Astrocyte (in vitro differentiated cells and primary cell): Measurements from ENCODE around the gene SAXO2. TPM values are rescaled to one million over a fixed set of nuclear protein-coding genes. Genes with fewer than 3 reads are reported as not detected.
"Not testable (repeated sequence)": the region's sequence is repeated elsewhere in the genome, so short reads cannot be mapped to it uniquely, and the experiment has no call there.

ENCODE experiments used
- DNase-seq: peaks from one replicate; pipeline ENCODE4 v3.0.0-alpha.2; 2010; ENCODE audit warnings: low read depth
- FAIRE-seq: peaks from 2 replicates; lab custom pipeline; 2011; peaks lifted over from hg19 to GRCh38; lab: Jason Lieb, UNC
- H2AFZ ChIP-seq: 2 replicates; pipeline ENCODE4 v1.6.0; 2012; ENCODE audit warnings: low read depth, low read length, inconsistent platforms
- H3K27ac ChIP-seq: 2 replicates; pipeline ENCODE4 v1.5.1; 2011; ENCODE audit warnings: low read depth, low read length, inconsistent platforms
- H3K27me3 ChIP-seq: 2 replicates; pipeline ENCODE4 v1.6.0; 2011; ENCODE audit warnings: low read length, inconsistent platforms; ENCODE audit not compliant: insufficient read depth
- H3K36me3 ChIP-seq: 2 replicates; pipeline ENCODE4 v1.5.1; 2011; ENCODE audit warnings: low read length, inconsistent platforms; ENCODE audit not compliant: insufficient read depth
- H3K4me1 ChIP-seq: 2 replicates; pipeline ENCODE4 v1.5.1; 2011; ENCODE audit warnings: low read length, inconsistent platforms; ENCODE audit not compliant: insufficient read depth
- H3K4me2 ChIP-seq: 2 replicates; pipeline ENCODE4 v1.6.0; 2012; ENCODE audit warnings: low read length, inconsistent platforms
- H3K4me3 ChIP-seq: 2 replicates; pipeline ENCODE4 v1.5.1; 2011; ENCODE audit warnings: low read depth, mild to moderate bottlenecking, low read length, inconsistent platforms; ENCODE audit not compliant: insufficient read depth
- H3K79me2 ChIP-seq: 2 replicates; pipeline ENCODE4 v1.6.0; 2012; ENCODE audit warnings: mild to moderate bottlenecking, low read length, inconsistent platforms; ENCODE audit not compliant: insufficient read depth
- H3K9ac ChIP-seq: 2 replicates; pipeline ENCODE4 v1.6.0; 2012; ENCODE audit warnings: mild to moderate bottlenecking, low read length, inconsistent platforms
- H3K9me3 ChIP-seq: 2 replicates; pipeline ENCODE4 v1.5.1; 2012; ENCODE audit warnings: low read depth, mild to moderate bottlenecking, low read length, inconsistent platforms; ENCODE audit not compliant: insufficient read depth
- H4K20me1 ChIP-seq: 2 replicates; pipeline ENCODE4 v1.6.0; 2012; ENCODE audit warnings: low read length, inconsistent platforms; ENCODE audit not compliant: insufficient read depth
- H3K27ac Mint-ChIP-seq: one replicate; pipeline ENCODE4 v1.8.0; 2021; ENCODE audit warnings: mild to moderate bottlenecking, mixed read lengths; ENCODE audit not compliant: unreplicated experiment
- H3K27me3 Mint-ChIP-seq: one replicate; pipeline ENCODE4 v1.8.0; 2021; ENCODE audit warnings: low read depth, mixed read lengths; ENCODE audit not compliant: unreplicated experiment
- H3K36me3 Mint-ChIP-seq: one replicate; pipeline ENCODE4 v1.8.0; 2021; ENCODE audit warnings: low read depth, mixed read lengths; ENCODE audit not compliant: unreplicated experiment
- H3K4me1 Mint-ChIP-seq: one replicate; pipeline ENCODE4 v1.8.0; 2021; ENCODE audit warnings: low read depth, mixed read lengths; ENCODE audit not compliant: unreplicated experiment
- H3K4me3 Mint-ChIP-seq: one replicate; pipeline ENCODE4 v1.8.0; 2021; ENCODE audit warnings: mild to moderate bottlenecking, moderate library complexity, mixed read lengths; ENCODE audit not compliant: unreplicated experiment
- H3K9me3 Mint-ChIP-seq: one replicate; pipeline ENCODE4 v1.8.0; 2021; ENCODE audit warnings: mild to moderate bottlenecking, mixed read lengths; ENCODE audit not compliant: unreplicated experiment
- total RNA-seq: library from RNA; stranded (reverse); gene quantifications from 2 replicates; pipeline ENCODE4 v1.2.1, GENCODE V29; 2021

The SAXO2 gene
- total RNA-seq, 1 donor from 2014 or later, result 1.2 TPM

GRCh38 chr15:82322488-82322887 is 59.9 kb downstream of the SAXO2 start:
- not testable (repeated sequence) for H3K4me3 Mint-ChIP-seq, H3K27me3 ChIP-seq, H3K9me3 ChIP-seq, H2AFZ ChIP-seq, FAIRE-seq, H3K79me2 ChIP-seq, H3K27me3 Mint-ChIP-seq, H3K9ac ChIP-seq, H3K27ac ChIP-seq, H3K4me1 ChIP-seq, H3K27ac Mint-ChIP-seq, H4K20me1 ChIP-seq, H3K9me3 Mint-ChIP-seq, DNase-seq, H3K4me1 Mint-ChIP-seq, H3K4me2 ChIP-seq, H3K36me3 Mint-ChIP-seq, H3K4me3 ChIP-seq, H3K36me3 ChIP-seq

- H3K4me1 Mint-ChIP-seq, H3K9me3 ChIP-seq, H3K27me3 Mint-ChIP-seq, H3K36me3 Mint-ChIP-seq, H3K36me3 ChIP-seq, H3K4me3 Mint-ChIP-seq, H3K27ac ChIP-seq, H4K20me1 ChIP-seq, H3K4me3 ChIP-seq, H3K27ac Mint-ChIP-seq, H3K79me2 ChIP-seq, H3K9me3 Mint-ChIP-seq, H3K4me1 ChIP-seq, DNase-seq, H3K27me3 ChIP-seq, H3K9ac ChIP-seq, H2AFZ ChIP-seq, FAIRE-seq, H3K4me2 ChIP-seq: not testable (repeated sequence)
Measured at GRCh38 chr15:82324831-82325230, 62.2 kb downstream of the SAXO2 start.

GRCh38 chr15:82325646-82326045 is 63.0 kb downstream of the SAXO2 start:
- not testable (repeated sequence) for H3K79me2 ChIP-seq, H3K9me3 ChIP-seq, H4K20me1 ChIP-seq, H3K4me1 ChIP-seq, H3K4me3 Mint-ChIP-seq, H3K36me3 Mint-ChIP-seq, H3K27me3 Mint-ChIP-seq, H3K27me3 ChIP-seq, H2AFZ ChIP-seq, H3K4me2 ChIP-seq, H3K27ac Mint-ChIP-seq, H3K4me1 Mint-ChIP-seq, H3K27ac ChIP-seq, DNase-seq, H3K36me3 ChIP-seq, H3K4me3 ChIP-seq, H3K9me3 Mint-ChIP-seq, H3K9ac ChIP-seq, FAIRE-seq

- H3K4me3 ChIP-seq, FAIRE-seq, H3K27me3 ChIP-seq, H4K20me1 ChIP-seq, H3K36me3 ChIP-seq, H3K27me3 Mint-ChIP-seq, H3K9me3 ChIP-seq, H3K79me2 ChIP-seq, H3K27ac ChIP-seq, H3K4me1 ChIP-seq, H3K27ac Mint-ChIP-seq, DNase-seq, H3K9ac ChIP-seq, H3K36me3 Mint-ChIP-seq, H3K4me2 ChIP-seq, H3K4me1 Mint-ChIP-seq, H3K4me3 Mint-ChIP-seq, H3K9me3 Mint-ChIP-seq, H2AFZ ChIP-seq: not testable (repeated sequence)
Measured at GRCh38 chr15:82326896-82327295, 64.3 kb downstream of the SAXO2 start.

- not testable (repeated sequence) for H3K27me3 Mint-ChIP-seq, H3K4me2 ChIP-seq, H3K9me3 ChIP-seq, H3K9me3 Mint-ChIP-seq, FAIRE-seq, H3K4me3 Mint-ChIP-seq, H4K20me1 ChIP-seq, H3K36me3 ChIP-seq, H3K4me3 ChIP-seq, H3K27ac Mint-ChIP-seq, H3K4me1 Mint-ChIP-seq, H3K9ac ChIP-seq, H3K79me2 ChIP-seq, H3K4me1 ChIP-seq, DNase-seq, H3K36me3 Mint-ChIP-seq, H3K27me3 ChIP-seq, H2AFZ ChIP-seq, H3K27ac ChIP-seq
Measured at GRCh38 chr15:82327372-82327771, 64.8 kb downstream of the SAXO2 start.

GRCh38 chr15:82329039-82329438 is 66.4 kb downstream of the SAXO2 start:
- not testable (repeated sequence) for H3K27me3 ChIP-seq, FAIRE-seq, H3K9ac ChIP-seq, H3K9me3 Mint-ChIP-seq, H4K20me1 ChIP-seq, H3K36me3 Mint-ChIP-seq, H3K27ac Mint-ChIP-seq, H3K4me1 Mint-ChIP-seq, H3K4me3 ChIP-seq, DNase-seq, H3K4me3 Mint-ChIP-seq, H3K36me3 ChIP-seq, H3K27me3 Mint-ChIP-seq, H3K9me3 ChIP-seq, H3K27ac ChIP-seq, H3K4me2 ChIP-seq, H3K4me1 ChIP-seq, H2AFZ ChIP-seq, H3K79me2 ChIP-seq
